ENCODE results near the gene RASAL1. TPM values are rescaled to one million over a fixed set of nuclear protein-coding genes. Genes with fewer than 3 reads are reported as not detected.

RASAL1 gene
- total and polyA plus RNA-seq, 4 experiments from 2014 or later, result 0.10 to 1.4 (median 0.63) TPM

DNA sequence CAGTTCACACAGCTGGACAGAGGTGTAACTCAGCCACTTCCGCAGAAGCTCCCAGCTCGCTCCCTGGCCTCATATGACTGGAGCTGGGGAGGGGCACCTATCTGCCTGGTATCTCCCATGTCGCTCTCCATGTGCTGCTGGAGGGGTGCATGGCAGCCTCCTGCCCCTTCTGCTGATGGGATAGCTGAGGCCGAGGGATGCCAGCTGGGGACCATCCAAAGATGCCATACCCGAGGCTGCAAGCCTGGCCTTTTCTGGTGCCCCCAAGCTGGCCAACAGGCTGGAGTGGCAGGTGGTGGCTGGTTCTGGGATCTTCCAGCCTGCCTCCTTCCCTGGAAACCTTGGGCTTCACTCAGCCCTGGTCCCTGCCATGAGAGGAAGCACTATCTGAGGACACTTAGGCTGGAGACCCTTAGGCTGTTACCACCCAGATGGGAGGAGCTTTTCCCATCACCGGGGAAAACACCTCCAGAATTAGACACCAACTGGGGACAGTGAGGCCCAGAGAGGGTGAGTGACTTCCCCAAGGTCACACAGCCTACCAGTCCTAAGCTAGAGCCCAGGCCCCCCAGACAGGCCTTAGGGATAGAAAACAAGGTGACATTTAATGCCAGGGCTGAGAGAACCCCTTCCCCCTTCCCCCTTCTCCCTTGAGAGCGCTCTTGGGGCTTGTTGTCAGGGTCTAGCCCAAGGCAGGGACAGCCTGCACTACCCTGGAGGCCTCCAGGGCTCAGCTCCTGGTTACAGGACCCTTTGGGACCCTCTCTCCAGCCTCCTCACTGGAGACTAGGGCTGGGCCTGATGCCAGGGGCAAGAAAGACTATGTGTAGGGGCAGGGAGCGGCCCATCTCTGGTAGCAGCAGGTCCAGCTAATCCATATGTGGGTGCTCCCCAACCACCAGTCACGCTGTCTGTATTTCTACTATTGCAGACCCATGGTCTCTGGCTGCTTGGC lies 71.9 kb downstream of the RASAL1 start:
- Histone ChIP-seq H3K27ac (ENCODE audit: low read depth, low read length) (no peak overlapping the region), H3K27me3 (ENCODE audit: insufficient read depth, low read length) (no peaks in the 10 kb centered on the region), H3K9me3 (ENCODE audit: control insufficient read depth in 1 of 2, low read length in 2 of 2) (no peaks in the 10 kb centered on the region), H3K36me3 (ENCODE audit: insufficient read depth, low read length) (no peaks in the 10 kb centered on the region), H3K4me3 (ENCODE audit: low read length in 2 of 2) (no peak overlapping the region), H3K4me1 (ENCODE audit: insufficient read depth, low read length) (peaks cover 45% of the 10 kb centered on the region)
- peaks cover 0 to 2% of the 10 kb centered on the region in 2 donors for H3K36me3 Mint-ChIP-seq
- H3K27me3 Mint-ChIP-seq, result no peaks in the 10 kb centered on the region
- CTCF ChIA-PET (ENCODE audit: partially characterized antibody), result interaction anchor here (0.9 to 1.8 kb wide), 3 partner anchors 15 to 71 kb away, joined by 3 to 9 read pairs (median 3); no protein-coding TSS in a partner anchor
- POLR2A ChIA-PET (ENCODE audit: partially characterized antibody), result interaction anchor here (1.3 kb wide), 1 partner anchor 51 kb away, joined by 3 read pairs; no protein-coding TSS in a partner anchor
- H3K4me1 Mint-ChIP-seq, result peaks cover 19 to 48% (median 24%) of the 10 kb centered on the region in 4 donors
- no peak for DNase-seq
- H3K27ac Mint-ChIP-seq, result peak overlapping the region in 1 of 7 donors; percentile 56
- no peak overlapping the region for H3K4me3 Mint-ChIP-seq
- no peaks in the 10 kb centered on the region for H3K9me3 Mint-ChIP-seq
- intact Hi-C loops (cut with micrococcal nuclease), result no loop called here

GRCh38 chr12:113062502-113063395 lies 72.8 kb downstream of the RASAL1 start:
- peak overlapping the region in 1 of 7 donors; percentile 30 for H3K27ac Mint-ChIP-seq
- H3K4me1 Mint-ChIP-seq, result peaks cover 15 to 46% (median 21%) of the 10 kb centered on the region in 4 donors
- no peaks in the 10 kb centered on the region for H3K27me3 ChIP-seq (ENCODE audit: insufficient read depth, low read length)
- H3K27me3 Mint-ChIP-seq, result no peaks in the 10 kb centered on the region
- H3K4me3 ChIP-seq (ENCODE audit: low read length in 2 of 2), result no peak overlapping the region
- H3K36me3 Mint-ChIP-seq, result peaks cover 0 to 2% of the 10 kb centered on the region in 2 donors
- ChIA-PET CTCF (ENCODE audit: partially characterized antibody) (interaction anchor here (1.0 to 2.1 kb wide), 4 partner anchors 14 to 111 kb away, joined by 3 to 9 read pairs (median 8); no protein-coding TSS in a partner anchor), POLR2A (ENCODE audit: partially characterized antibody) (interaction anchor here (0.7 to 1.1 kb wide), 2 partner anchors 10 to 27 kb away, joined by 3 to 4 read pairs; no protein-coding TSS in a partner anchor)
- no peak overlapping the region for H3K27ac ChIP-seq (ENCODE audit: low read depth, low read length)
- H3K36me3 ChIP-seq (ENCODE audit: insufficient read depth, low read length), result no peaks in the 10 kb centered on the region
- no peaks in the 10 kb centered on the region for H3K9me3 Mint-ChIP-seq
- H3K4me1 ChIP-seq (ENCODE audit: insufficient read depth, low read length), result peaks cover 54% of the 10 kb centered on the region
- intact Hi-C loops (cut with micrococcal nuclease), result no loop called here
- DNase-seq, result no peak
- peak overlapping the region in 2 of 8 donors; percentile 21 to 48 for H3K4me3 Mint-ChIP-seq
- no peaks in the 10 kb centered on the region for H3K9me3 ChIP-seq (ENCODE audit: control insufficient read depth in 1 of 2, low read length in 2 of 2)

DNA sequence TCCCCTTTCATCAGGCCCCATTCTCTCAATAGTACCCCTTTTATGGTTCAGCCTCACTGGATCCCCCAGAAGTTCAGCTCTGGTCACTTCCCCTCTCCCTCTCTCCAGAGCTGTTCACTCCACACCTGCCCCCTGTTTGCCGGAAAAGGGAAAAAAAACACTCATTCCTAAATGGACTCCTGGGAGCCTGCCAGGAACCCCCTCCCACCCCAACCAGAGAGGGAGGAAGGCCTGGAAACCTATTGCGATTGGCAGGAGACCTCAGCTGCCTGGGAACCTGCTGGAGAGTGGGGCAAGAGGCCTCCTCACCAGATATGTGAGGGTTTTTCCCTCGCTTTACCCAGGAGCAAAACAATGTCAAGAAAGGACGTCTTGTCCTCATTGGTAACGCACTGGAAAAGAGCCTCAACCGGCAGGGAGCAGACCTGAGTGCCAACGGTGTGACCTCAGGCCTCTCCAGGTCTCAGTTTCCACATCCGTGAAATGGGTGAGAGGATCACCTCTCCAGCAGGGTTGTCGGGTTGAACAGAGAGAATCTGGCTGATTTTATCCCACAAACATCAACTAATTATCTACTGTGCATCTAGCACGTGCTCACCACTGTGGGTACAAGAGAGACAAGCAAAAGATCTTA lies 74.4 kb downstream of the RASAL1 start:
- Mint-ChIP-seq H3K27ac (peak overlapping the region in 4 of 7 donors; percentile 36 to 75 (median 62)), H3K4me3 (peak overlapping the region in 2 of 8 donors; percentile 10 to 17), H3K9me3 (no peaks in the 10 kb centered on the region), H3K27me3 (no peaks in the 10 kb centered on the region), H3K4me1 (peaks cover 18 to 36% (median 20%) of the 10 kb centered on the region in 4 donors), H3K36me3 (peaks cover 0 to 2% of the 10 kb centered on the region in 2 donors)
- Histone ChIP-seq H3K9me3 (ENCODE audit: control insufficient read depth in 1 of 2, low read length in 2 of 2) (no peaks in the 10 kb centered on the region), H3K4me1 (ENCODE audit: insufficient read depth, low read length) (peaks cover 61% of the 10 kb centered on the region), H3K36me3 (ENCODE audit: insufficient read depth, low read length) (no peaks in the 10 kb centered on the region), H3K27me3 (ENCODE audit: insufficient read depth, low read length) (no peaks in the 10 kb centered on the region), H3K4me3 (ENCODE audit: low read length in 2 of 2) (no peak overlapping the region), H3K27ac (ENCODE audit: low read depth, low read length) (no peak overlapping the region)
- ChIA-PET POLR2A (ENCODE audit: partially characterized antibody) (no interaction called here), CTCF (ENCODE audit: partially characterized antibody) (interaction anchor here (1.1 to 2.1 kb wide), 5 partner anchors 13 to 113 kb away, joined by 4 to 8 read pairs (median 5); no protein-coding TSS in a partner anchor)
- DNase-seq, result no peak
- intact Hi-C loops (cut with micrococcal nuclease), result no loop called here

GRCh38 chr12:113060336-113060960 lies 75.1 kb downstream of the RASAL1 start:
- H3K27ac ChIP-seq (ENCODE audit: low read depth, low read length), result no peak overlapping the region
- Mint-ChIP-seq H3K27me3 (no peaks in the 10 kb centered on the region), H3K36me3 (peaks cover 0 to 2% of the 10 kb centered on the region in 2 donors), H3K9me3 (no peaks in the 10 kb centered on the region), H3K4me1 (peaks cover 20 to 34% (median 24%) of the 10 kb centered on the region in 4 donors), H3K4me3 (no peak overlapping the region), H3K27ac (peak overlapping the region in 3 of 7 donors; percentile 53 to 75 (median 72))
- no peaks in the 10 kb centered on the region for H3K27me3 ChIP-seq (ENCODE audit: insufficient read depth, low read length)
- no peak overlapping the region for H3K4me3 ChIP-seq (ENCODE audit: low read length in 2 of 2)
- intact Hi-C loops (cut with micrococcal nuclease), result no loop called here
- POLR2A ChIA-PET (ENCODE audit: partially characterized antibody), result no interaction called here
- CTCF ChIA-PET (ENCODE audit: partially characterized antibody), result interaction anchor here (1.1 to 2.1 kb wide), 4 partner anchors 12 to 113 kb away, joined by 4 to 8 read pairs (median 4); no protein-coding TSS in a partner anchor
- H3K4me1 ChIP-seq (ENCODE audit: insufficient read depth, low read length), result peaks cover 65% of the 10 kb centered on the region
- H3K9me3 ChIP-seq (ENCODE audit: control insufficient read depth in 1 of 2, low read length in 2 of 2), result no peaks in the 10 kb centered on the region
- H3K36me3 ChIP-seq (ENCODE audit: insufficient read depth, low read length), result no peaks in the 10 kb centered on the region
- no peak for DNase-seq

DNA sequence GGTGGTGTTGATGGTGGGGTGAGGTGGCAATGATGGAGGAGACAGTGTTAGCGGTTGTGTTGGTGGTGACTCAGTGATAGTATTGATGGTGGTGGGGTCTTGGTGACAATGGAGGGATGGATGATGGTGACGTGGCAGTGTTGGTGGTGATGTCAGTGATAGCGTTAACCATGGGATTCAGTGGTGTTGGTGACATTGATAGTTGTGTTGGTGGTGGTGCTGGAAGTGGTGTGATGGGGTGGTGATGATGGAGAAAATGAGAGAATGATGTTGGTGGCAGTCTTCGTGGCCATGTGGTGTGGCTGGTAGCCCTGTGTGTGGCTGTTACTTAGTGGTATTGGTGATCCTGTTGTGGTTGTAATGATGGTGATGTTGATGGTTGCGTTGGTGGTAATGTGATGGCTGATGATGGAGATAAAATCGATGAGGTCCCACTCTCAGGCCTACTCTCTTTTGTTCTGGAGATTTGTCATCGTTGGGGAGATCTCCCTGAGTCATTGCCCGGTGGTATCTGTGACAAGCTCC lies 76.4 kb downstream of the RASAL1 start:
- Mint-ChIP-seq H3K4me1 (peaks cover 19 to 35% (median 25%) of the 10 kb centered on the region in 4 donors), H3K4me3 (no peak overlapping the region), H3K27me3 (no peaks in the 10 kb centered on the region), H3K36me3 (no peaks in the 10 kb centered on the region), H3K27ac (no peak overlapping the region), H3K9me3 (no peaks in the 10 kb centered on the region)
- H3K9me3 ChIP-seq (ENCODE audit: control insufficient read depth in 1 of 2, low read length in 2 of 2), result no peaks in the 10 kb centered on the region
- no peak for DNase-seq
- no peak overlapping the region for H3K4me3 ChIP-seq (ENCODE audit: low read length in 2 of 2)
- peaks cover 62% of the 10 kb centered on the region for H3K4me1 ChIP-seq (ENCODE audit: insufficient read depth, low read length)
- H3K27me3 ChIP-seq (ENCODE audit: insufficient read depth, low read length), result no peaks in the 10 kb centered on the region
- no peak overlapping the region for H3K27ac ChIP-seq (ENCODE audit: low read depth, low read length)
- intact Hi-C loops (cut with micrococcal nuclease), result no loop called here
- CTCF ChIA-PET (ENCODE audit: partially characterized antibody), result interaction anchor here (1.0 to 1.9 kb wide), 2 partner anchors 33 to 115 kb away, joined by 3 to 9 read pairs; no protein-coding TSS in a partner anchor
- H3K36me3 ChIP-seq (ENCODE audit: insufficient read depth, low read length), result no peaks in the 10 kb centered on the region
- POLR2A ChIA-PET (ENCODE audit: partially characterized antibody), result interaction anchor here (1.5 kb wide), 1 partner anchor 126 kb away, joined by 3 read pairs; the partner anchor contains the start of gene DDX54

DNA sequence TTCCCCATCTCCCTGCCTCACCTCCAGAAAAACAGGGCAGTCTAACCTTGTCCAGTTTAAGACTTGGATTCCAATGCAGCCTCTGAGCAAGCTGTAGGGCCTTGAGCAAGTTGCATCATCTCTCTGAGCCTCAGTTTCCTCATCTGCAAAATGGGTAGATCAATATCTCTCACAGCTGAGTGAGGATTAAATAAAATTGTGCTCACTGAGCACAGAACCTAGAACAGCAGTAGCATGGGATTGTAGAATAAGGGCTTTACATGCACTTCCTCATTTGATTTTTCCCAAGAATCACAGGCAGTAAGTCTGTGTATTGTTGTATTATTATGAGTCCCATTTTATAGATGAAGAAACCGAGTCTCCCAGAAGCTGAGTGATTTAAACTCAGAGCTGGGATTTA lies 77.0 kb downstream of the RASAL1 start:
- H3K27me3 ChIP-seq (ENCODE audit: insufficient read depth, low read length), result no peaks in the 10 kb centered on the region
- intact Hi-C loops (cut with micrococcal nuclease), result no loop called here
- Mint-ChIP-seq H3K4me3 (no peak overlapping the region), H3K9me3 (no peaks in the 10 kb centered on the region), H3K36me3 (no peaks in the 10 kb centered on the region), H3K27me3 (no peaks in the 10 kb centered on the region), H3K4me1 (peaks cover 19 to 34% (median 25%) of the 10 kb centered on the region in 4 donors), H3K27ac (peak overlapping the region in 1 of 7 donors; percentile 83)
- H3K27ac ChIP-seq (ENCODE audit: low read depth, low read length), result no peak overlapping the region
- H3K9me3 ChIP-seq (ENCODE audit: control insufficient read depth in 1 of 2, low read length in 2 of 2), result no peaks in the 10 kb centered on the region
- peaks cover 57% of the 10 kb centered on the region for H3K4me1 ChIP-seq (ENCODE audit: insufficient read depth, low read length)
- no peak overlapping the region for H3K4me3 ChIP-seq (ENCODE audit: low read length in 2 of 2)
- no peak for DNase-seq
- H3K36me3 ChIP-seq (ENCODE audit: insufficient read depth, low read length), result no peaks in the 10 kb centered on the region
- ChIA-PET POLR2A (ENCODE audit: partially characterized antibody) (interaction anchor here (0.9 to 1.5 kb wide), 3 partner anchors 31 to 161 kb away, joined by 3 read pairs; partner anchors contain the start of gene DDX54), CTCF (ENCODE audit: partially characterized antibody) (interaction anchor here (1.0 to 1.9 kb wide), 2 partner anchors 34 to 115 kb away, joined by 3 to 9 read pairs; no protein-coding TSS in a partner anchor)

Measured in CD4-positive, alpha-beta memory T cell (primary cell).